ENCODE data around the gene RHBDD3.

RHBDD3 gene

GRCh38 chr22:29257751-29258181, 10.0 kb downstream of the RHBDD3 start:
- TF ChIP-seq CTCF (IDR thresholded peaks at IDR 0.05; ENCODE audit: borderline replicate concordance, control extremely low read depth, extremely low read depth, insufficient read depth, missing control alignments): no peak
- DNase-seq (ENCODE audit: low spot score): no peak
- in situ Hi-C loops (cut with MboI; ENCODE audit: low sequenced_read_pairs, unreplicated experiment): no loop called here

- in situ Hi-C loops (cut with MboI; ENCODE audit: low sequenced_read_pairs, unreplicated experiment): no loop called here
- no peak for TF ChIP-seq CTCF (IDR thresholded peaks at IDR 0.05; ENCODE audit: borderline replicate concordance, control extremely low read depth, extremely low read depth, insufficient read depth, missing control alignments)
- DNase-seq (ENCODE audit: low spot score): no peak
Measured at GRCh38 chr22:29256606-29257325, 11.0 kb downstream of the RHBDD3 start.

- in situ Hi-C loops (cut with MboI; ENCODE audit: low sequenced_read_pairs, unreplicated experiment): no loop called here
- no peak for TF ChIP-seq CTCF (IDR thresholded peaks at IDR 0.05; ENCODE audit: borderline replicate concordance, control extremely low read depth, extremely low read depth, insufficient read depth, missing control alignments)
- no peak for DNase-seq (ENCODE audit: low spot score)
Measured at GRCh38 chr22:29255064-29255621, 12.6 kb downstream of the RHBDD3 start.

GRCh38 chr22:29254286-29254660, 13.5 kb downstream of the RHBDD3 start:
- DNase-seq (ENCODE audit: low spot score): no peak
- TF ChIP-seq CTCF (IDR thresholded peaks at IDR 0.05; ENCODE audit: borderline replicate concordance, control extremely low read depth, extremely low read depth, insufficient read depth, missing control alignments): no peak
- in situ Hi-C loops (cut with MboI; ENCODE audit: low sequenced_read_pairs, unreplicated experiment): no loop called here

- no peak for DNase-seq (ENCODE audit: low spot score)
- in situ Hi-C loops (cut with MboI; ENCODE audit: low sequenced_read_pairs, unreplicated experiment): no loop called here
- TF ChIP-seq CTCF (IDR thresholded peaks at IDR 0.05; ENCODE audit: borderline replicate concordance, control extremely low read depth, extremely low read depth, insufficient read depth, missing control alignments): no peak
Measured at GRCh38 chr22:29253561-29254285, 14.1 kb downstream of the RHBDD3 start.

GRCh38 chr22:29251981-29252911, 15.5 kb downstream of the RHBDD3 start:
- TF ChIP-seq CTCF (IDR thresholded peaks at IDR 0.05; ENCODE audit: borderline replicate concordance, control extremely low read depth, extremely low read depth, insufficient read depth, missing control alignments): no peak
- in situ Hi-C loops (cut with MboI; ENCODE audit: low sequenced_read_pairs, unreplicated experiment): no loop called here
- DNase-seq (ENCODE audit: low spot score): no peak

Data from GM13976 (cell line).